ENCODE data around the gene PSMC1.

DNA sequence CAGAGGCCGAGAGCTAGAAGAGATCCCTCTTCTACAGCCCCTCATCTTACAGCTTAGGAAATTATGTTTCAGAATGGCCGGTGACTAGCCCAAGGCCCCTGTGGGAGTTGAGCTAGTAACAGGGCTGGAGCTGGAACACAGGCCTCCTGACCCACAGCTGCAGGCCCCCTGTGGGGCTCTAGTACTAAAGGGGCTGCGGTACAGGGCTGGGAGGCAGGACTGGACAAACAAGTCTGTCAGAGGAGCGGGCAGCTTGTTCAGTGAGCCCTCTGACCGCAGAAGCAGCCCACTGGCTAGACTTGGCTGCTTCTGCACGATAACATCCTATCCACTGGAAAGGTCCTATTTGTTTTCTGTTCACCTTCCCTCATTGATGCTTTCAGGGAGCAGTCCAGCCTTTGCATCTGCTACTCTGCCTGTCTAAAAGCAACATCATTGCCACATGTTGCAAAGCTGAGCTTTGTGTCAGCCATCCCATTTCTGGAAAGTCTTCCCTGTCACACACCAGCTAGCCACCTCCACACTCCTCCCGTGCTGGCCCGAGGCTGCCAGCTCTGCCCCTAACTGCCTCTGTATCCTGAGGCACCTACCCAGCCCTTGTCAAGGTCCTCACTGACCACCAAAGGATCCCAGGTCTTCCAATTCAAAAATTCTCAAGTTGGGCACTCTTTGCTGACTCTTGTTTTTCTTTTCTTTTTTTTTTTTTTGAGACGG lies 10.2 kb downstream of the PSMC1 start:
- TF ChIP-seq CTCF (IDR thresholded peaks at IDR 0.05; ENCODE audit: poor library complexity, severe bottlenecking): no peak
- TF ChIP-seq EP300 (conservative IDR thresholded peaks at IDR 0.05; ENCODE audit: poor library complexity, severe bottlenecking): no peak
- TF ChIP-seq TAF1 (IDR thresholded peaks at IDR 0.05; ENCODE audit: low read depth): no peak
- no peak for TF ChIP-seq EZH2 (IDR thresholded peaks at IDR 0.05; ENCODE audit: borderline replicate concordance, insufficient read depth, low read length, poor library complexity, severe bottlenecking)
